ENCODE results near the gene NRIP1. TPM values are rescaled to one million over a fixed set of nuclear protein-coding genes. Genes with fewer than 3 reads are reported as not detected.

NRIP1 gene
- total and polyA plus RNA-seq, 2 of the 13 experiments (the other 11 are each of a cell fraction or from before 2014, with no cell fraction given), result 21.0 to 69.0 TPM

- TF ChIP-seq, protein P1, sequence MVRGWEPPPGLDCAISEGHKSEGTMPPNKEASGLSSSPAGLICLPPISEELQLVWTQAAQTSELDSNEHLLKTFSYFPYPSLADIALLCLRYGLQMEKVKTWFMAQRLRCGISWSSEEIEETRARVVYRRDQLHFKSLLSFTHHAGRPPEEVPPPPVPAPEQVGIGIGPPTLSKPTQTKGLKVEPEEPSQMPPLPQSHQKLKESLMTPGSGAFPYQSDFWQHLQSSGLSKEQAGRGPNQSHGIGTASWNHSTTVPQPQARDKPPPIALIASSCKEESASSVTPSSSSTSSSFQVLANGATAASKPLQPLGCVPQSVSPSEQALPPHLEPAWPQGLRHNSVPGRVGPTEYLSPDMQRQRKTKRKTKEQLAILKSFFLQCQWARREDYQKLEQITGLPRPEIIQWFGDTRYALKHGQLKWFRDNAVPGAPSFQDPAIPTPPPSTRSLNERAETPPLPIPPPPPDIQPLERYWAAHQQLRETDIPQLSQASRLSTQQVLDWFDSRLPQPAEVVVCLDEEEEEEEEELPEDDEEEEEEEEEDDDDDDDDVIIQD (CRISPR knock-in tag; IDR thresholded peaks at IDR 0.05; ENCODE audit: low read depth), result peak; percentile 89; the same call in 1 of the 2 replicates
- TF ChIP-seq MIER3 (CRISPR knock-in tag; IDR thresholded peaks at IDR 0.05; ENCODE audit: borderline replicate concordance), result peak; percentile 71; the same call in 1 of the 2 replicates
- TF ChIP-seq, protein P2, sequence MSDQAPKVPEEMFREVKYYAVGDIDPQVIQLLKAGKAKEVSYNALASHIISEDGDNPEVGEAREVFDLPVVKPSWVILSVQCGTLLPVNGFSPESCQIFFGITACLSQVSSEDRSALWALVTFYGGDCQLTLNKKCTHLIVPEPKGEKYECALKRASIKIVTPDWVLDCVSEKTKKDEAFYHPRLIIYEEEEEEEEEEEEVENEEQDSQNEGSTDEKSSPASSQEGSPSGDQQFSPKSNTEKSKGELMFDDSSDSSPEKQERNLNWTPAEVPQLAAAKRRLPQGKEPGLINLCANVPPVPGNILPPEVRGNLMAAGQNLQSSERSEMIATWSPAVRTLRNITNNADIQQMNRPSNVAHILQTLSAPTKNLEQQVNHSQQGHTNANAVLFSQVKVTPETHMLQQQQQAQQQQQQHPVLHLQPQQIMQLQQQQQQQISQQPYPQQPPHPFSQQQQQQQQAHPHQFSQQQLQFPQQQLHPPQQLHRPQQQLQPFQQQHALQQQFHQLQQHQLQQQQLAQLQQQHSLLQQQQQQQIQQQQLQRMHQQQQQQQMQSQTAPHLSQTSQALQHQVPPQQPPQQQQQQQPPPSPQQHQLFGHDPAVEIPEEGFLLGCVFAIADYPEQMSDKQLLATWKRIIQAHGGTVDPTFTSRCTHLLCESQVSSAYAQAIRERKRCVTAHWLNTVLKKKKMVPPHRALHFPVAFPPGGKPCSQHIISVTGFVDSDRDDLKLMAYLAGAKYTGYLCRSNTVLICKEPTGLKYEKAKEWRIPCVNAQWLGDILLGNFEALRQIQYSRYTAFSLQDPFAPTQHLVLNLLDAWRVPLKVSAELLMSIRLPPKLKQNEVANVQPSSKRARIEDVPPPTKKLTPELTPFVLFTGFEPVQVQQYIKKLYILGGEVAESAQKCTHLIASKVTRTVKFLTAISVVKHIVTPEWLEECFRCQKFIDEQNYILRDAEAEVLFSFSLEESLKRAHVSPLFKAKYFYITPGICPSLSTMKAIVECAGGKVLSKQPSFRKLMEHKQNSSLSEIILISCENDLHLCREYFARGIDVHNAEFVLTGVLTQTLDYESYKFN (CRISPR knock-in tag; conservative IDR thresholded peaks at IDR 0.05), result peak; percentile 94
- no peak for TF ChIP-seq HMGXB3 (CRISPR knock-in tag; IDR thresholded peaks at IDR 0.05; ENCODE audit: borderline replicate concordance)
- TF ChIP-seq, protein P3, sequence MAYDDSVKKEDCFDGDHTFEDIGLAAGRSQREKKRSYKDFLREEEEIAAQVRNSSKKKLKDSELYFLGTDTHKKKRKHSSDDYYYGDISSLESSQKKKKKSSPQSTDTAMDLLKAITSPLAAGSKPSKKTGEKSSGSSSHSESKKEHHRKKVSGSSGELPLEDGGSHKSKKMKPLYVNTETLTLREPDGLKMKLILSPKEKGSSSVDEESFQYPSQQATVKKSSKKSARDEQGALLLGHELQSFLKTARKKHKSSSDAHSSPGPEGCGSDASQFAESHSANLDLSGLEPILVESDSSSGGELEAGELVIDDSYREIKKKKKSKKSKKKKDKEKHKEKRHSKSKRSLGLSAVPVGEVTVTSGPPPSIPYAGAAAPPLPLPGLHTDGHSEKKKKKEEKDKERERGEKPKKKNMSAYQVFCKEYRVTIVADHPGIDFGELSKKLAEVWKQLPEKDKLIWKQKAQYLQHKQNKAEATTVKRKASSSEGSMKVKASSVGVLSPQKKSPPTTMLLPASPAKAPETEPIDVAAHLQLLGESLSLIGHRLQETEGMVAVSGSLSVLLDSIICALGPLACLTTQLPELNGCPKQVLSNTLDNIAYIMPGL (CRISPR knock-in tag; IDR thresholded peaks at IDR 0.05; ENCODE audit: borderline replicate concordance in 1 of 2, low read depth in 1 of 2), result peak in 1 of 2 experiments; percentile 28; a peak in 1 of 4 replicates
- no peak for TF ChIP-seq ZNF550 (CRISPR knock-in tag; IDR thresholded peaks at IDR 0.05; ENCODE audit: borderline replicate concordance)
- TF ChIP-seq ISL2 (CRISPR knock-in tag; IDR thresholded peaks at IDR 0.05), result peak; percentile 99
- no peak for TF ChIP-seq CC2D1A (CRISPR knock-in tag; IDR thresholded peaks at IDR 0.05)
- TF ChIP-seq ZFP1 (CRISPR knock-in tag; IDR thresholded peaks at IDR 0.05), result no peak
- peak; percentile 90 for TF ChIP-seq CEBPB (IDR thresholded peaks at IDR 0.05; ENCODE audit: borderline replicate concordance, low read depth, low read length)
- TF ChIP-seq, protein P4, sequence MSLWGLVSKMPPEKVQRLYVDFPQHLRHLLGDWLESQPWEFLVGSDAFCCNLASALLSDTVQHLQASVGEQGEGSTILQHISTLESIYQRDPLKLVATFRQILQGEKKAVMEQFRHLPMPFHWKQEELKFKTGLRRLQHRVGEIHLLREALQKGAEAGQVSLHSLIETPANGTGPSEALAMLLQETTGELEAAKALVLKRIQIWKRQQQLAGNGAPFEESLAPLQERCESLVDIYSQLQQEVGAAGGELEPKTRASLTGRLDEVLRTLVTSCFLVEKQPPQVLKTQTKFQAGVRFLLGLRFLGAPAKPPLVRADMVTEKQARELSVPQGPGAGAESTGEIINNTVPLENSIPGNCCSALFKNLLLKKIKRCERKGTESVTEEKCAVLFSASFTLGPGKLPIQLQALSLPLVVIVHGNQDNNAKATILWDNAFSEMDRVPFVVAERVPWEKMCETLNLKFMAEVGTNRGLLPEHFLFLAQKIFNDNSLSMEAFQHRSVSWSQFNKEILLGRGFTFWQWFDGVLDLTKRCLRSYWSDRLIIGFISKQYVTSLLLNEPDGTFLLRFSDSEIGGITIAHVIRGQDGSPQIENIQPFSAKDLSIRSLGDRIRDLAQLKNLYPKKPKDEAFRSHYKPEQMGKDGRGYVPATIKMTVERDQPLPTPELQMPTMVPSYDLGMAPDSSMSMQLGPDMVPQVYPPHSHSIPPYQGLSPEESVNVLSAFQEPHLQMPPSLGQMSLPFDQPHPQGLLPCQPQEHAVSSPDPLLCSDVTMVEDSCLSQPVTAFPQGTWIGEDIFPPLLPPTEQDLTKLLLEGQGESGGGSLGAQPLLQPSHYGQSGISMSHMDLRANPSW (CRISPR knock-in tag; IDR thresholded peaks at IDR 0.05; ENCODE audit: borderline replicate concordance), result peak; percentile 92
- no peak for TF ChIP-seq ZSCAN12 (CRISPR knock-in tag; IDR thresholded peaks at IDR 0.05)
- TF ChIP-seq BHLHE40 (IDR thresholded peaks at IDR 0.05; ENCODE audit: low read length), result no peak
- no peak for TF ChIP-seq GTF2F1 (IDR thresholded peaks at IDR 0.05; ENCODE audit: low read length)
Observed at GRCh38 chr21:14942801-14943490, 121.9 kb downstream of the NRIP1 start (continued).

All from HepG2 (cell line).